HG02588 (cell line): Measurements from ENCODE around the gene CHGA.

Experiments
- ATAC-seq: cut with Tn5 transposase; IDR thresholded peaks from one replicate; pipeline ENCODE4 v1.9.1; 2021; ENCODE audit warnings: mild to moderate bottlenecking, moderate library complexity; ENCODE audit not compliant: unreplicated experiment

The CHGA gene

GRCh38 chr14:92959761-92960680 lies 37.1 kb downstream of the CHGA start:
- ATAC-seq = no peak

DNA sequence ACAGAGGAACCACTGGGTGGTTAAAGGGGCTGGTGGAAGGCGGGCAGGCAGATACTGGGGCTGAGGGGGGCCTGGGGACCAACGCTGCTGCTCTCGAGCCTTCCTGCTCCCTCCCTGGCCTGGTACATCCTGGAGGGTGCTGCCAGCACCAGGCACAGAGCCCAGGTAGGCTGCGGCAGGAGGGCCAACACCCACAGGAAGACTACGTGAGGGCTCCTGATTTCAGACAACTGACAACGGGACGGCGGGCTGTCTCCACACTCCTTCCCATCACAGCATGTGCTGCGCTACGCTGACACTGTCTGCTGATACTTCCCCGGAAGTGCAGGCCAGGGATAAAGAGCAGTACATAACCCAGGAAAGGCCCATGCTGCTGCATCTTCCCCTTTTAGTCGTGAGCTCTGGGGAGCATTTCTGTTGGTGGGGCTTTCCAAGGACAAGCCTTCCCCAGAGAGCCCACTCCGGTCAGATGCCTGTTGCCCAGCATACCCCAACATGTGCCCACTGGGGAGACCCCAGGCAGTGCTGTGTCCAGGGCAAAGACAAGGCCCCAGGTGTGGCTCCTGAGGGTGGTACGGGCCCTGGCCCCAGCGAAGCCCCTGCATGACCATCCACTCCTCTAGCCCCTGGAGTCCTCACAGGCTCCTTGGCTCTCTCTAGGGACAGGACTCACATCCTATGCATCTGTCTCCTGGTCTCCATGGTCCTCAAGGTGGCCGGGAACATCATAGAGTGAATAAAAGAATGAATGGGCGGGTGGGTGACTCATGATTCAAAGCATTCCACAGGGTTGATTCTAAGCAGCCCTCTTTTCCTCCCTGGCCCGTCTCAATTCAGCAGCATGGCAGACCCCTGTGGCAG lies 38.0 kb downstream of the CHGA start:
- ATAC-seq = no peak

- ATAC-seq = no peak
Observed at GRCh38 chr14:92961567-92961855, 38.6 kb downstream of the CHGA start.

- ATAC-seq = no peak
Observed at GRCh38 chr14:92962031-92962830, 39.3 kb downstream of the CHGA start.

DNA sequence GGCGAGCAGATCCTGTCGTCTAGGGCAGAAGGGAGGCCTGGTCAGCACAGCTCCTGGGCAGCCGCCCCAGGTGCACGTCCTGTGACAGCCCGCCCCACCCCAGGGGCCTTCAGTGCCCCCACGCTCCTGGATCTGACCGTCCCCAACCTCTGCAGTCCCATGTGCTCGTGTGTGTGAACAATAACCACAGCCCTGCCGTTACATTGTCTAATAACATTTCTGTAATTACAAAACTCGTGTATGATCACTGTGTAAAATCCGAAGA lies 39.8 kb downstream of the CHGA start:
- no peak for ATAC-seq

- no peak for ATAC-seq
Observed at GRCh38 chr14:92963301-92964123, 40.6 kb downstream of the CHGA start.

- no peak for ATAC-seq
Observed at GRCh38 chr14:92964124-92965109, 41.5 kb downstream of the CHGA start.

DNA sequence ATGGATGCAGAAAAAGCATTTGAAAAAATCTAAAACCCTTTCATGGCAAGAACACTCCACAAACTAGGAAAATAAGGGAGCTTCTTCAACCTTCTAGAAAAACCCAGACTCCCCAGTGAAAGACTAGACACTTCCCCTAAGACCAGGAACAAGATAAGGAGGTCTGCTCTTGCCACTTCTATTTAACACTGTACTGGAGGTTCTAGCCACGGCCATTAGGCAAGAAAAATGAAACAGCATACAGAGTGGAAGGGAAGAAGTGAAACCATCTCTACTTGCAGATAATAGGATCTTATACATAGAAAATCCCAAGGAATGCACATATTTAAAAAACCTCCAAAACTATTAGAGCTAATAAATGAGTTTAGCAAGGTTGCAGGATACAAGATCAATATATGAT lies 42.3 kb downstream of the CHGA start:
- no peak for ATAC-seq

DNA sequence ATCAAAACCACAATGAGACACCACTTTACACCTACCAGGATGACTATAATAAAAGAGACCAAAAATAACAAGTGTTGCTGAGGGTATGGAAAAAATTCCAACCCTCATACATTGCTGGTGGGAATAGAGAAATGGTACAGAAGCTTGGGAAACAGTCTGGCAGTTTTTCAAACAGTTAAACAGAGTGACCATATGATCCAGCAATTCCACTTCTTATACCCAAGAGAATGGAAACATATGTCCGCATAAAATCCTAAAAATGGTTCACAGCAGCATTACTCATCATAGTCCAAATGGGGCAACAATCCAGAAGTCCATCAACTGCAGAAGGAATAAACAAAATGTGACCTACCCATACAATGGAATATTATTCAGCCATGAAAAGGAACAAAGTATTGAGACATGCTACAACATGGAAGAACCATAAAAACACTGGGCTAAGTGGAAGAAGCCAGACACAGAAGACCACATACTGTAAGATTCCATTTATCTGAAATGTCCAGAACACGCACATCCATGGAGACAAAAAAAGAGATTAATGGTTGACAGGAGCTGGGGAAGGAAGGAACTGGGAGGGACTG lies 44.5 kb downstream of the CHGA start:
- ATAC-seq = no peak

GRCh38 chr14:92968291-92969020 lies 45.5 kb downstream of the CHGA start:
- ATAC-seq = no peak

DNA sequence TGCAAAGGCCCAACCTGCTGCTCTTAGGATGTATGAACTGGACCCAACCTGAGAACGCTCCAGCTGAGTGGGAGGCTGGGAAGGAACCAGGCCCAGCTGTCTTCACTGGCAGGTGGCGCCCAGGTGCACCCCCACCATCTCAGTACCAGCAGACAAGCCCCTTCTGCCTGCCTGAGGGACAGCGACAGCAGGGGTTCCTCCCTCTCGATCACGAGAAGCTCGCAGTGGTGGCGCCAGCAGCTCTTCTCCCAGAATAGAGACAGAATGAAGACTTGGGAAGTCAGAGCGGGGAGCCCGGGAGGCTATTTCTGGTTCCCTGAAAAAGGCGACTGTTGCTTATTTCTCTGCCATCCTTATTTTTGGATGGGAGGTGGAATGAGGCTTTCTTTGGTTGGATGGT lies 46.5 kb downstream of the CHGA start:
- no peak for ATAC-seq

GRCh38 chr14:92969871-92970270 lies 46.9 kb downstream of the CHGA start:
- no peak for ATAC-seq

DNA sequence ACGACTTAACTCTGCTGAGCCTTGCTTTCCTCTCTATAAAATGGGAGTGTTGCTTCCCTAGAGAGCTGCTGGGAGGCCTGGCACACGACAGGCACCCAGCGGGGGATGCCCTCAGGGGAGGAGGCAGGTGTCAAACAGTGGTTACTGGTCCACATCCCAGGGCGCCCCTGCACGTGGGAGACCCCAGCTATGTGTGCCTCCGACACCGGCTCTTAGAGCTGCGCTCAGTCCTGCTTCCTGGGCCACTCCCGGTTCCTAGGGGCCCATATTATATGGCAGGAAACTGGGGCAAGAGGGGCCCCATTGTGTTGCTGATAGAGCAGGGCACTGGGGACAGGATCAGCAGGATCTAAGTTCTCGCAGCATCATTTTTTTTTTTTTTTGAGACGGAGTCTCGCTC lies 47.3 kb downstream of the CHGA start:
- ATAC-seq = no peak

GRCh38 chr14:92971601-92972180 lies 48.7 kb downstream of the CHGA start:
- no peak for ATAC-seq

DNA sequence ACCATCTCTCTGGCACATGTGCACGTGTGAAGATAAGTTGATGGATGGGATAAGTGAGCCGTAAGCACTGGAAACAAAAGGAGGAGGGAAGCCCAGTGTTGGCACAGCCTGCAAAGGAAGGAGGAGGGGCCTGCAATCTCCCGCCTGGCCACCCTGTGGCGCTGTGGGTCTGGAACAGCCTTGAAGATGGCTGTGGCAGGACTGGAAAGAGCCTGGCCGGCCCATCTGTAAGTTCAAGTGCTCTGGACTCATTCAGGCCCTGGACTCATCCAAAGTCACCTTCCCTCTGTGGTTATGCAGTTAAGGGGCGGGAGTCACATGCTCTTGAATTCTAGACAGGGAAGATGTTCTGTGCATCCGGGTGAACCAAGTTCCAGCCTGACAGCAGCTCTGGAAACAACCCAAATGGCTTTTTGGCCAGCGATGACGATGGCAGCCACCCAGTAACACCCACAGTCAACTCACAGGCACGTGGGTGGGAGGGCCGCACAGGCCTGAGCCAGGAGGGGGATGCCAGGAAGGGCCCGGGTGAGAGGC lies 50.4 kb downstream of the CHGA start:
- ATAC-seq = no peak

GRCh38 chr14:92973798-92974372 lies 50.9 kb downstream of the CHGA start:
- ATAC-seq = no peak

DNA sequence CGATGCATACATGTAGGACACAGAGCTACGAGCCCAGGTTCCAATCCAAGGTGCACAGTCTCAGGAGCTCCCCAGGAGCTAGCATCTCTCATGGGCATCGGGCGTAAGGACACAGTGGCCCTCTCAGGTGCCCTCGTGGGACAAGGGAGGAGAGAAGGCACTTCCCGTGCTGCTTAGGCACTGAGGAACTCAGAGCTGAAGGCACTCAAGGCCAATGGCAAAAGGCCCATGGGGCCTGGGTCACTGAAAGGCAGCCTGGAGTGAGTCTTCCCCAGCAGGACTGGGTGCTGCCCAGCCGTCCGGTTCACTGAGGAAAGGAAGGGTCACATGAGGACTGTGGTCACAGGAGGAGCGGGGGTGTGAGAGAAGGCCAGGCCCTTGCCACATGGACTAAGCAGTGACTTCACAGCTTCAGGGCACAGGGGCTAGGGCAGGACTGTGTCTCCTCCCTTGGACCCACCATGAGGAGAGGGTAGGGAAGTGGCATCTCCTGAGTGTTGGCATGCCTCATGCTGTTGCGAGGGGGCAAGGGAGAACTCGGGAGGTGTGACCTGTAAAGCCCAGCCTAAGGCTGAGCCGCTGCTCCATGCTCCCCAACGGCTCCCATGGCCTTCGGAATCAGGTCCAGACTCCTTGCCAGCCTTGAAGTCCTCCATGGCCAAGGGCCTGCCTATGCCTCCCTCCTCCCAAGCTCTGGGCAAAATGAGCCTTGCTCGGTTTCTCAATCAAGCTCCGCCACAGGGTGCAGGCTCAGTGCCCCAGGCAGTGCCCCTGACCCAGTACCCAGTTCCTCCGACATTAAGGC lies 51.8 kb downstream of the CHGA start:
- ATAC-seq = no peak
